Stimulated activated CD8-positive, alpha-beta memory T cell treated with anti-CD3 and anti-CD28 coated beads, Interleukin-7, amount 100 ng/mL, for 1 hour (primary cell): ENCODE results near the gene CFAP97D1.
A peak's percentile ranks its signal among the peaks of the same experiment; 100 is the strongest.

Experiments
- DNase-seq, 2 donors: peaks; one replicate each; pipeline ENCODE4 v3.0.0-alpha.2; 2020; ENCODE audit warnings: low read depth in 2 of 2

Gene CFAP97D1

DNA sequence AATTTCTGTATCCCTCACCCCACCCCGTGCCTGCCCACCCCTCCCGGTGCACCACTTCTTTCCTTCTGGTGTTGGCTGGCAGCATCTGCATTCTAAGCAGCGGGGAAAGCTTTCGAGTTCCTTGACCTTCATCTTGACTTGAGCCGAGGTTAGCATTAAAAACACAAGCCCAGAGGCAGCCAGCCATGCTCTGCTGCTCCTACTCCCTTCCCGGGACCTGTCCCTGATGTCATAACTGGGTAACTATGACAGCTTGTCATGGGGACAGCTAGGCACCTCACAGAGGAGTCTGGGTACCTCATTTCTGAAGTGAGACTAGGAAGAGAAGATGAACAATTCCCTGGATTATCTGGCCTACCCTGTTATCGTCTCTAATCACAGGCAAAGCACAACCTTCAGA, at the start of gene CFAP97D1:
Gene CFAP97D1 (plus strand): TSS at position 301 of the 400 bp plus-strand sequence. CDS start 28 bp downstream, at position 329.
- DNase-seq = no peak

DNA sequence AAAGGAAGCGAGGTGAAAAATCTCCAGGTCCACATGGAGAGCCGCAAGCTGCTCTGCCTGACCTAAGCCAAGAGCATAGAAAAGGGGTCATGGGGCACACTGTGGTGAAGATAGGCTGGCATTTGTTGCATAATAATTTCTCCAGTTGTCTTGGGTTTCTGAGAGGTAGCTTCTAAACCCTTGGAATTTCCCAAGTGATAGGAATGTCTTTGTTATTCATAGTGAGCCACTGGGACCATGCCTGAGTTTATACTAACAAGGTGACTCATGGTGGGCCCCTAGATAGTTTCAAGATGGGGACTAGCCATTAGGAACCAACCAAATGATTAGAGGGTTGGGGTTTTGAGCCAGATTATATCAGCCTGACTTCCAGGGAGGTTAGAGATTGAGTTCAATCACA, 47.3 kb upstream of the CFAP97D1 start:
- no peak for DNase-seq

DNA sequence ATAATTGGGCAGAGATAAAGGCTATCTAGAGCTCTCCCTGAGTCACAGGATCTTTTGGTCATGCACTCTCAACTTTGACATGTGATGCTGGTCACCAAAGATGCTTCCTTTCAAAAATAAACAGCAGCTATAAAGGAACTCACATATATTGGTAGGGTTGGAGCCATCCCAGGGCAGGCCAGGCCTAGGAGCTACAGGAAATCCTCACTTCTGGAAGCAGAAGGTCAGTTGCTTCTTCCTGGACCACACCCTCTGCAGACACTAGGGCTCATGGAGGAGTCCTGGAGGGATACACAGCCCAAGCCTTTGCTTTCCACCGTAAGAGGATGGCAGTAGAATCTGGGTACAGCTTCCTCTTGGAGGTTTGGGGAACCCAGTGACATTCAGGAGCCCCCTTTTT, 46.3 kb upstream of the CFAP97D1 start:
- no peak for DNase-seq

DNA sequence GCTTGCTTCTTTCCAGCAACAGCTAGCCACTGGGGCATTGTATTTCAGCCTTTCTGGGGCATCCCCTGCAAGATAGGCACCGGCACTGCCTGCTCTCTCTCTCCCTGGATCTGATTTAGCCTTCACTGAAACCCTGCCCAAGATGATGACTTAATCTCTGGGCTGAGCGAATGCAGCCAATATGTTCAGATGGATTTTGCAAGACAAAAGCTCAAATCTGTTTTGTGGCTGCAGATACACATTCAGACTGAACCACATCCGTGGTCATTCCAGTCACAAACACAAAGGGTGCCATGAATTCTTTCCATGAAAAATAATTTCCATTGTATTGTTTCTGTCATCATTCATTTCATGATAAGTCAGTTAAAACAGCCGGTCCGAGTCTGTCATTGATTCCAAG, 45.9 kb upstream of the CFAP97D1 start:
- no peak for DNase-seq

DNA sequence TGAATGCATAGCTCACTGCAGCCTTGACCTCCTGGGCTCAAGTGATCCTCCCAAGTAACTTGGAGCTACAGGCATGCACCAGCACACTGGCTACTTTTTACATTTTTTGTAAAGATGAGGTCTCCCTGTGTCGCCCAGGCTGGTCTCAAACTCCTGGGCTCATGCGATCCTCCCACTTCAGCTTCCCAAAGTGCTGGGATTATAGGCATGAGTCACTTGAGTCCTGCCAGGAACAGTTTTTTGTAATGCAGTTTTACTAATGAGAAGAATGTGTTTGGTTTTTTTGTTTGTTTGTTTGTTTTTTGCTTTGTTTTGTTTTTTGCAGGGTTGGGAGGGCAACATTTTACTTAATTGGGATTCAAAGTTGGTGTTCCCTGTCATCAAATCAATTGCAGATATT, 43.8 kb upstream of the CFAP97D1 start:
- DNase-seq = no peak

DNA sequence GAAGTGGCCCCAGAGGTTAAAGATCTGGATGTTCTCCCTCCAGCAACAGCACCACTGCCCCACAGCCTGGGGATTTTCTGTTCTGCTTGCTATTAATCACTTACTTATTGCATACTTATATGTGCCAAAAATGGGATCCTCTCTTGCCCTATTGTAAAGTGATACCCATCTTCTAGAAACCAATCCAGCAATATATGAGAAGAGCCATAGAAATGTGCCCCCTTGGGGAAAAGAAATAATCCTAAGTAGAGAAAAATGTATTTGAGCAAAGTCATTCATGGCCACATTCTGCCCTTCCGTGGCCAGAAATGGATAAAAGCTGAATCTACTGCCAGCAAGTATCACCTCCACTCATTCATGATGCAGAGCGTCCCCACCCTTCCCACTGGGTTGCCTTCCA, 42.5 kb upstream of the CFAP97D1 start:
- DNase-seq = no peak

DNA sequence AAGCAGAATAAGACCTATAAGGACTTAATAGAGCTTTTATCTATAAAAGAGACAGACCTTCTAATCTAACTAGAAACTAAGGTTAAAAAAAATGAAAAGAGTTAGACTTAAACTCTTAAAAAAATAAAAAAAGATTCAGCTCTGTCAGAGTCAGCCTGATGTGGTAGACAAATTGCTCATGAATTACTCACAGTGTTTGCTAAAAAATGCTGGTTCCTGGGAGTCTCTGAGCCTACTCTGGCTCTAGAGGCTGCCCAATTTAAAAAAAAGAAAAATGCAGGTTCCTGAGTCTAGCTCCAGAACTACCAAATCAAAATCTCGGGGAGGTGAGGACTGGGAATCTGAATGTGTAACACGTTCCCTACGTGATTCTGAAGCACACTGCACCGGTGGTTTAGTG, 39.7 kb upstream of the CFAP97D1 start:
- no peak for DNase-seq

DNA sequence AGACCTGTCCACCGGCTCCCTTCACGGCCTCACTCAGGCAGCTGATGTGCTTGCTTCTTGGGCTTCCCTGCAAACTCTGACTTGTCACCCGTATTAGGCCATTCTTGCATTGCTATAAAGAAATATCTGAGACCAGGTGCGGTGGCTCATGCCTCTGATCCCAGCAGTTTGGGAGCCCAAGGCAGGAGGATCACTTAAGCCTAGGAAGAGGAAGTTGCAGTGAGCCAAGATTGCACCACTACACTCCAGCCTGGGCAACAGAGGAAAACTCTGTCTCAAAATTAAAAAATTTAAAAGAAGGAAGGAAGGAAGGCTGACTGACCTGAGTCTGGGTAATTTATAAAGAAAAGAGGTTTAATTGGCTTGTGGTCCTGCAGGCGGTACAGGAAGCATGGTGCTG, 38.6 kb upstream of the CFAP97D1 start:
- no peak for DNase-seq

DNA sequence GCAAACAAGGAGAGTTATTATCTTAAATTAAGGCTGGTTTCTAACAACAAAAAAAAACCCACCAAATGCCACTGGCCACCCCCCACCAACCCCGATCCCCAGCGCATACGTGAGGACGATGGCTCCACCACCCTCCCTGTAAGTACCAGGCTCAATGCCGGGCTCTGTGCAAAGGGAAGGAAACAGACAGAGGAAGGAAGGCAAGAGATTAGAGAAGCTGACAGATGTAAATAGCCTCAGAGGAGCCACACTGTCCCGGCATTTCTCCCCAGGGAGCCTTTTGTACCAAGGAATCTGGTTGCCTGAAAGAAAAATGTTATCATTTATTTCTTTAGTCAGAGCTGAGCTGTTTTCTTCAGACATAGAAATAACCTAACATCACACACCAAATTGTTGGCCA, 34.7 kb upstream of the CFAP97D1 start:
- no peak for DNase-seq

DNA sequence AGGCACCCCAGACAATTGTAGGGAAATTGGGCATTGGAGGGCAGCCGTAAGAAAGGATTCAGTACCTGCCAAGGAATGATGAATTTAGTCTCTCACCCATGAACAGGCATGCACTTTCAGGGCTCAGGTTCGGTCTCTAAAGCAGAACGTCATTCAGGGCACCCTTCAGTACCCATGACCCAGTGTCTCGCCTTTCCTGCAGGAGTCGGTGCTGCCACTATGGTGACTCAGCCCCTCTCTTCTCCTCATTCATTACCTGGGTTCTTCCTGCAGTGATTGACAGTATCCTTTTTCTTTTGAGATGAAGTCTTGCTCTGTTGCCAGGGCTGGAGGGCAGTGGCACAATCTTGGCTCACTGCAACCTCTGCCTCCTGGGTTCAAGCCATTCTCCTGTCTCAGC, 30.1 kb upstream of the CFAP97D1 start:
- DNase-seq = no peak

DNA sequence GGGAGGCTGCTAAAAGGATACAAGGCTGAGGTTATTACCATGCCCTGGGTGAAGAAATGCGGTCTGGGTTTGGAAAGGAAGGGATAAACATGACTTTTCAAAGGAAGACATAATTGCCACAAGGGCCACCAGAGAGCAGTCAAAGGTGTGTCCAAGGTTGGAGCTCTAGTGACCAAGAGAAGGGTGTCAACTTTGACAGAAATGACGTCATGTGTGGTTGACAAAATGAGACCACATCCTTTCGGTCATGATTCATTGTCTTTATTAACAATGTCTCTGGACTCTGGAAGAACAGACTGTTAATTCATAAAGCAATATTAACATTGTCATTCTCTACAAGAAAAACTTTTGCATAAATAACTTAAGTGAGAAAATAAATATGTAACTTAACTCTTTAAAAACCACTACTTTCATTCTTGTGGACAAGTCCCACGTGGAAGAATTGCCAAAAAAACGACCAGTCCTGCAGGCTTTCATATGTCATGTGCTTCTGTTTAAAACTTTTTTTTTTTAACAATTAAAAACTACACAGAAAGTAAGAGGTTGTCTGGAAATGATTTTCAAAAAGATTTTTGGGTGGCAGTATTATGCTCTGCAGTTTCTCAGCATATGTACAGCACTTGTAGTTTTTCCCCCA, 26.6 kb upstream of the CFAP97D1 start:
- DNase-seq = no peak

DNA sequence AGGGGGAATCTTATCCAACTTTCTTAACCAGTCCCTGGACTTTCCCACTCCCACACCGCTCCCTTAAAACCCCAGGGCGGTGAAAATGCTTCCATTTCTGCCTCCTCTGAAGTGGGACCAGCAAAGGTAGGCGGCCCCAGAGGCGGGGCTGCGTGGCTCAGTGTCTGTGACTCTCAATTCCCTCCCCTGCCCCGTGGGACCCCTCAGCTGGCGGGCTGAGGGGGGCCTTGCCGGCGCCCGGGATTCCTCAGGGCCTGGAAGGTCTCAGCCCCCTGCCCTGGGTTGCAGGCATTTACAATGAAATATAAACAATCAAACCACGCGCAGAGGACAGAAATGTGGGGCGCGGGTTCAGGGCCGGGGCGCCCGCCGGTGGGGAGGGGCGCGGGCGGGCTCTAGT, 25.3 kb upstream of the CFAP97D1 start:
- DNase-seq = no peak

DNA sequence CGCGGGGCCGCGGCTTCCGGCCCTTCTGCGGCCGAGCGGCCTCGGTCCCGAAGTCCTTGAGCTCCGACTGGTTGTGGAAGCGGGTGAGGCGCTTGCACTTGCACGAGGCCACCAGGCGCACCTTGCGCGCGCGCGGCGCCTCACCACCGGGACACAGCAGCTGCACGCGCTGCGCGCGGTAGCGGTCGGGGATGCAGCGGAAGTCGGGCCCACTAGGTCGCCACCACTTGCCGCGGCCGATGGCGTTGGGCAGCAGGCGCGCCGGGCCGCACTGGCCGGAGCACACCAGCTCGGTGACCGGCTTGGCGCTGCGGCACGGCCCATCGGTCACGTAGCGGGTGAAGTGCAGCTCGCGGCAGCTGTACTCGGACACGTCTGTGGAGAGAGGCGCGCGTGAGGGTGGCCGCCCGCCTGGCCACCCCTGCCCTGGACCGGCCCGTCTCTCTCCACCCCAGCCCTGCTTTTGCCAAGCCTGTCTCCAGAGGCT, 24.8 kb upstream of the CFAP97D1 start:
- DNase-seq = no peak

DNA sequence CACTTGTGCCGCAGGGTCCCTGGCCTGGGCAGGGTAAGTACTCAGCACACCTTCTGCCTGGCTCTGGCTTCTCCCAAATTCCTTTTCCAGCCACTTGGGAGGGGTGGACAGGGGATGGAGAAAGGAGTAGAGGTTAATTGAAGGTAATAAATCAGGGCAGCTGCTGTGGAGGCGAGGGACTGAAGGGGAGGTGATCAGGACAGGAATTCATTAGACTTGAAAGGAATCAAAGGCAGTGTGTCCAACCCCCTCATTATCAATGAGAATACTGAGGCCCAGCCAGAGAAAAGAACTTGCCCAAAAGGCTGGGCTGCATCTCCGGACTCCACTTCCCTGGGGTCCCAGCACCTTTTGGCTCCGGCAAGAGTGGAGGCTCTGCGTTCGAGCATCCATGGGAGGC, 24.0 kb upstream of the CFAP97D1 start:
- DNase-seq = no peak

DNA sequence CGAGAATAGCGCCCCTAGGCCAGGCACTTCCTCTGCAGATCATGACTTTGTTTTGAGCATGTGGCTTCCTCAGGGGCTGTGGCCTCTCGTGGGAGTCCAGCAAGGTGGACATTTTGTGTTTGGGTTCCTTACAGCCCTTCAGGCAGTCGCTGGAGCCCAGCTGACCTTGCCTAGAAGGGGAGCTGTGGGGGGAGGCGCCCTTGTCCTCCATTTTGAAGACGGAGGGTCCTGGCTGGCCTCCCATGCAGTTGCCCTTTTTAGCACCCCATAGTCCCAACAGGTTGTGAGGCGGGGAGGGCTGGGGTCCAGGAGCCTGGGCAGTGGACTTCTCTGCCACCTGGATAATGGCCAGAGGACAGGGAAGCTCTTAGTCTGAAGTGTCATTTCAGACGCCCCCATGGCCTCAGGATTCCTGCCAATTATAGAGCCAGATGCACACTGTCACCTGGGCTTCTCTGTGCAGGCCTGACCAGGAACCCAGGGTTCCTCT, 23.0 kb upstream of the CFAP97D1 start:
- no peak for DNase-seq

DNA sequence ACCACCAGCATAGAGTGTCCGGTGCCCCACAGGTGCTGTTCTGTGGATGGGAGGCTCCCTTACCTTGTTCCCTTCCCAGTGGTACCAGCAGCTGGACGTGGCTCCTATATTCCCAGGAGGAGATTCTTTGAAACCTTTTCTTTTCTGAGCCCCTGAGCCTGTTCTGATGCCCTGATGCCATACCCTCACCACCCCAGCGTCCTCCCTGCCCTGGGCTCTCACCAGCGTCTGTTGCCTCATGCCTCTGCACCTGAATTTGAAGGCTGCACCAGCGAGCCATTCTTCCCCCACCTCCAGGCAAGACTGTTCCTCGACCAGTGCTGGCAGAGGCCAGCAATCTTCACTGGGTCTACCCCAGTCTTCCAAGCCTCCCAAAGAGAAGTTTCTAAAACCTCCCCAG, 22.1 kb upstream of the CFAP97D1 start:
- no peak for DNase-seq

DNA sequence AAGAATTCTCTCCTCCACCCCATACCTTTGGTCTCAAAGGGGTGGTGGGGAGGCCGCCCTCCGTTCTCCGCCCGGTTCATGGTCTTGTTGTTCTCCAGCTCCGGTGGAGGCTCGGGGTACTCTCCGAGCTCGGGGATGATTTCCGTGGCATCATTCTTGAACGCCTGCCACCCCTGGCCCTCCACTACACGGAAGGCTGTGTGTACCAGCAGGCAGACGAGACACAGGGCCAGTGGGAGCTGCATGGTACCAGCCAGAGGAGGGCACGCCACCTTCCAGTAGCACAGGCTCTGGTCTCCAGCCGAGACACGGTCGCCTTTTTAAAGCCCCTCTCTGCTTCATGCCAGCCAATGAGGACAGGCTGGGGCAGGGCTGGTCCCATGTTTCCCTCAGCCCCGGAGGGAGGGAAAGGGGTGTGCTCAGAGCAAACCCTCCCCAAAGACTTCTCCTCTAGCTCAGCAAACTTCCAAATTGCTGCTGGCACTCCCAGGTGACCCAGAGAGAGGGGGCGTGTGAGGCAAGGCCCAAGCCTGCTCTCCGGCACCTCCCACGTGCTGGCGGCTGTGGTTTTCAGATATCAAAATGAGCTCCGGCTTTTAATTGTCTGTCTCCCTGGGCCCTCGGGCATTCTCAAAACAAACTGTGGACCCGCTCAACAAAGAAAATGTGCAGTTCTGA, 21.6 kb upstream of the CFAP97D1 start, which contains the start of gene SOST:
Gene SOST (minus strand): TSS at position 295 of the 678 bp plus-strand sequence. CDS start 50 bp downstream, at position 245.
- DNase-seq = no peak

DNA sequence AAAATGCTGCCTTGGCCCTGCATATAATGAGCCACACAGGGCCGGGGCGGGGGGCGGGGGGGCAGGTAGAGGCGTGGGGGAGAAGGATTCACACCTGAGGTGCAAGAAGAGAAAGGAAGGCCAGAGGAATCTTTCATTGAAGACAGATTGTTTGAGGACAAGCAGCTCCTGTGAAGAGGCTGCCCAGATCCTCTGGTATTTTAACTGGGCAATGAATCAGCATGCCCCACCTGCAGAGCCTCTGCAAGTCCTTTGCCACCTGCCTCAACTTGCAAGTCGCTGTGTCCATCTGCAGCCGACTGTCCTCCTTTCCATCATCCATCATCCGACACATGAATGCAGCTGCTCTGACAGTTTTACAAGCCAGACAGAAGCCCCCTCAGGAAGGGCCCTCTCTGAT, 20.4 kb upstream of the CFAP97D1 start:
- no peak for DNase-seq

DNA sequence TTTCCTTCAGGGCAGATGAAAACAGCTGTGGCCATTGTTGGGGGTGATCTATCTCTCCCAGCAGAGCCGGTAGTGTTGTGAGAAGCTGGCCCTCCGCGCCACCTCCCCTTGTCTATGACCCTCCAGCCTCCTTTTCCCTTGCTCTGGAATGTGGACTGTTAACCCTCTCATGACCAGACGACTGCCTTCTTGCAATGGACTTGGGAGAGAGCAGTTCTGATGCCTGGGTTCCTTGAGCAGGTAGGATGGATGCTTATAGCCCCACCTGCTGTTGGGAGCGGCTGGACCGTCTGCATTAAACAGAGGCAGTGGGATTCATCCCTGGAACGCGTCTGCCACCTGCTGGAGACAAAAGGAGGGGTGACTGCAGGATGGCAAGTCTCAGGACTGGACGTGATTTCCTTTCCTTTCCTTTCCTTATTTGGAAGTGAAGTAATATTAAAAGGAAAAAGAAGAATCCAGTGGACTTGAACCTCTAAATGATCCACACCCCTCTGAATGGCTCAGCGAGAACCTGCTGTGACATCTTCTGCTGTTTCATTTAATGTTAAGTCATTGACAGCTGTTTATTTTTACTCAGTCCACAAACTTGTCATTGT, 19.9 kb upstream of the CFAP97D1 start:
- peak; percentile 71 to 79 for DNase-seq

DNA sequence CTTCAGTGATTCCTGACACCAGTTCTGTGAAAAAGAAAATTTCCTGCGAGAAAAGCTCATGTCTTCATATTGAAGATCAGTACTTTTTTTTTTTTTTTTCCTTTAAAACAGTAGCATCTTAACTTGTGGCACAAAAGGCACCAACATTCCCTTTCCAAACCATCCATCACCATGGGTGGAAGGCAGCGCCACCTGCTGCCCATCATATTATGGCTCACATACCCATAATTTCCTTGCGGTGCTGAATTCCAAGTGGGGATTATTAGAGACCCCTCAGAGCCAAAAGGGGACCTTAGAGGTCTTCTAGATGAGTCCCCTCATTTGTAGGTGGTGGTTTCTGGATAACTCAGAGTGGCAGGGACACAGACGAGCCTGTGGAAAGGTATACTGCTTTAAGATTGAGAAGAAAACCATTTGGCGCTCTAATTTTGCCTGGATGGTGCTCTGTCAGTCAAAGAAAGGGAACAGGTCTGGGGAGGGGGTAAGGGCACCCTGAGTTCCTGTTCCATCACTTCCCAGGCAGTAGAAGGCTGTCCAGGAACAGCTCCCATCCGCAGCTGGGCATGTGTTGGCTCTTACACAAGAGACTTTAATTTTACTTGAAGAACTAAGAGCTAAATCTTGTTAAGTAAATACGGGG, 13.7 kb upstream of the CFAP97D1 start:
- DNase-seq = peak; percentile 22 to 23

DNA sequence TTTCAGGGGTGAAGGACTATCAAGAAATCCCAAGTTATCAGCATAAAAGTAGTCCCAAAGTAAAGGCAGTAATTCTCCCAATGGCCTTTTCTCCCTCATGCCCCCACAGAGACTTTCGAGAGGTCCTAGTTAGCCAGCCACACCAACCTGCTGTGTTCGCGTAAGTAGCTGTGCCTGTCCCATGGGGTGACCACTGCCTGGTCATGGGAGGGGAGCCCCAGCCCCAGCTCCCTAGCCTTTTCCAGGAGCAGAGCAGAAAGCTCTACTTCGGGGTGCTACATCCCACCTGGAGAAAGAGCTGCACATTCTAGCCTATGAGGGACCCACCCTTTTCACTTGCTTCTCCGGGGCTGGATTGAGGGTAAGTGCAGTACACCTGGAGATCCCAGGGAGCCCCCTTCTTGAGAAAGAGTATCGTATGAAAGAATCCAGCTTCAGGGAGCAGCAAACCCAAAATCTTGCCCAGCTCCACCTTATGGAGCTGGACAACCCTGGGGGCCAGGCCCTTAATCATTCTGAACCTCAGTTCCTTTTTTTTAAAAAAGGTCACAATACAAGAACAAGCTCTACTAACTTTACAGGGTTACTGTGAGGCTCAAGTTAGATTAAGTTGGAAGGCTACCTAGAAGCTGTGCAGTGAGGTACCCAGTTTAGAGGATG, 13.1 kb upstream of the CFAP97D1 start:
- no peak for DNase-seq

DNA sequence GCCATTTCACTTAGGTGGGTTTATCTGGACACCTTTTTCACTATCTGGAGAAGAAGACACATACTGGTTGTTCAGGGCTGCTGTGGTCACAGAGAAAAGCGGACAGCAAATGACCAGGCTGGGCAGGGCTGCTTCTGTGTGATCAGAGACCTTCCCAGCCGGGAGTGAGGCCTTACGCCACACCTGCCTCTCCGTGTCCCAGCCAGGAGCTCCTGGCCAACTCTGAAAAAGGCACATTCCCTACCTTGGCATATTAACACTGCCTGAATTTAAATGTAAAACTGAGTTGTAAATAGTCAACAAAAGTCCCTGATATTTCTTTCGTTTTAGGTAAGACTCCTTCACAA, 12.5 kb upstream of the CFAP97D1 start:
- DNase-seq = no peak
